Measurements from ENCODE around the gene PPAN. TPM values are rescaled to one million over a fixed set of nuclear protein-coding genes. Genes with fewer than 3 reads are reported as not detected.

PPAN gene
- total and polyA plus RNA-seq, 12 donors: 17.6 to 47.7 (median 20.8) TPM

DNA sequence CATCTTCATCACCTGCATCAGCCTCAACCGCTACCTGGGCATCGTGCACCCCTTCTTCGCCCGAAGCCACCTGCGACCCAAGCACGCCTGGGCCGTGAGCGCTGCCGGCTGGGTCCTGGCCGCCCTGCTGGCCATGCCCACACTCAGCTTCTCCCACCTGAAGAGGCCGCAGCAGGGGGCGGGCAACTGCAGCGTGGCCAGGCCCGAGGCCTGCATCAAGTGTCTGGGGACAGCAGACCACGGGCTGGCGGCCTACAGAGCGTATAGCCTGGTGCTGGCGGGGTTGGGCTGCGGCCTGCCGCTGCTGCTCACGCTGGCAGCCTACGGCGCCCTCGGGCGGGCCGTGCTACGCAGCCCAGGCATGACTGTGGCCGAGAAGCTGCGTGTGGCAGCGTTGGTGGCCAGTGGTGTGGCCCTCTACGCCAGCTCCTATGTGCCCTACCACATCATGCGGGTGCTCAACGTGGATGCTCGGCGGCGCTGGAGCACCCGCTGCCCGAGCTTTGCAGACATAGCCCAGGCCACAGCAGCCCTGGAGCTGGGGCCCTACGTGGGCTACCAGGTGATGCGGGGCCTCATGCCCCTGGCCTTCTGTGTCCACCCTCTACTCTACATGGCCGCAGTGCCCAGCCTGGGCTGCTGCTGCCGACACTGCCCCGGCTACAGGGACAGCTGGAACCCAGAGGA, 7.9 kb downstream of the PPAN start:
- Histone ChIP-seq H3K9me3 (no peaks in the 10 kb centered on the region), H3K4me1 (peaks cover 6 to 50% (median 16%) of the 10 kb centered on the region in 9 donors), H3K27ac (no peak overlapping the region), H3K27me3 (no peaks in the 10 kb centered on the region), H3K36me3 (peaks cover 0 to 84% (median 50%) of the 10 kb centered on the region in 9 donors), H3K4me3 (no peak overlapping the region)
- peak in 5 of 8 donors; percentile 1 to 21 (median 3) for ATAC-seq
- 87 to 90% methylated on average over 43 of the region's 43 CpGs for WGBS, 2 donors
- no peak for DNase-seq
- TF ChIP-seq, protein P1, sequence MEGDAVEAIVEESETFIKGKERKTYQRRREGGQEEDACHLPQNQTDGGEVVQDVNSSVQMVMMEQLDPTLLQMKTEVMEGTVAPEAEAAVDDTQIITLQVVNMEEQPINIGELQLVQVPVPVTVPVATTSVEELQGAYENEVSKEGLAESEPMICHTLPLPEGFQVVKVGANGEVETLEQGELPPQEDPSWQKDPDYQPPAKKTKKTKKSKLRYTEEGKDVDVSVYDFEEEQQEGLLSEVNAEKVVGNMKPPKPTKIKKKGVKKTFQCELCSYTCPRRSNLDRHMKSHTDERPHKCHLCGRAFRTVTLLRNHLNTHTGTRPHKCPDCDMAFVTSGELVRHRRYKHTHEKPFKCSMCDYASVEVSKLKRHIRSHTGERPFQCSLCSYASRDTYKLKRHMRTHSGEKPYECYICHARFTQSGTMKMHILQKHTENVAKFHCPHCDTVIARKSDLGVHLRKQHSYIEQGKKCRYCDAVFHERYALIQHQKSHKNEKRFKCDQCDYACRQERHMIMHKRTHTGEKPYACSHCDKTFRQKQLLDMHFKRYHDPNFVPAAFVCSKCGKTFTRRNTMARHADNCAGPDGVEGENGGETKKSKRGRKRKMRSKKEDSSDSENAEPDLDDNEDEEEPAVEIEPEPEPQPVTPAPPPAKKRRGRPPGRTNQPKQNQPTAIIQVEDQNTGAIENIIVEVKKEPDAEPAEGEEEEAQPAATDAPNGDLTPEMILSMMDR (IDR thresholded peaks at IDR 0.05): no peak
- intact Hi-C loops (cut with DNase I): loop anchor here in 3 of 10 donors (5.0 to 10.0 kb wide), 3 partner anchors 121 to 182 kb away; partner anchors contain the start of genes OLFM2 (in 1 of the 3) and S1PR2 (in 1 of the 3)

DNA sequence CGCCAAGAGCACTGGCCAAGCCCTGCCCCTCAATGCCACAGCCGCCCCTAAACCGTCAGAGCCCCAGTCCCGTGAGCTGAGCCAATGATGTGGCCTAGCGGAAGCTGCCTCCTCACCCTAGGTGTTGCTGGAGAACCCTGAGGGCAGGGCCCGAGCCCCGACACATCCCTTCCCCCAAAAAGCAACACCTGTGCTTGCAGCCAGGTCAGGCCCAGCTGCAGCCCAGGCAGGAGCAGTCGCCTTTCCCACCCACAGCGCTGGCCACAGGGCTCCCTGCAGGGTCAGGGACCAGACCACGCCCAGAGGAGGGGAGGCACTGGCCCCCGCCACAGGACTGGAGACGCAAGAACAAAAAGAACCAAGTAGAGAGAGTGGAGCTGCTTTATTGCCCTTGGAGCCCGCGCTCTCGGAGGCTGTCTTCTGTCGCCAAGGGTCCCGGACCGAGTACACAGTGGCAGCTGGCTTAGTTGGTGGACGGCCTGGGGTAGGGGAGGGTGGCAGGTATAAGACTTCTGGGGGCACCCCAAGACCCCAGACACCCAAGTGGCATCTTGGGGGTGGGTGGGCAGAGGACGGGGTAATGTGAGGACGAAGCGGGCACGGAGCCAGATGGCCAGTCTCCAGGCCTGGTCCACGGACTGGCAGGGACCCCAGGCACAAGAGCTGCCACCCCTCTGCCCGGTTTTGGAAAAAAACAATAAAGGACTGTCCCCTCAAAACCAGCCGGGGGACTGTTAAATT, 8.7 kb downstream of the PPAN start:
- intact Hi-C loops (cut with DNase I): loop anchor here in 3 of 10 donors (5.0 to 10.0 kb wide), 3 partner anchors 120 to 183 kb away; partner anchors contain the start of genes OLFM2 (in 1 of the 3) and S1PR2 (in 1 of the 3)
- H3K36me3 ChIP-seq: peaks cover 0 to 76% (median 42%) of the 10 kb centered on the region in 9 donors

DNA sequence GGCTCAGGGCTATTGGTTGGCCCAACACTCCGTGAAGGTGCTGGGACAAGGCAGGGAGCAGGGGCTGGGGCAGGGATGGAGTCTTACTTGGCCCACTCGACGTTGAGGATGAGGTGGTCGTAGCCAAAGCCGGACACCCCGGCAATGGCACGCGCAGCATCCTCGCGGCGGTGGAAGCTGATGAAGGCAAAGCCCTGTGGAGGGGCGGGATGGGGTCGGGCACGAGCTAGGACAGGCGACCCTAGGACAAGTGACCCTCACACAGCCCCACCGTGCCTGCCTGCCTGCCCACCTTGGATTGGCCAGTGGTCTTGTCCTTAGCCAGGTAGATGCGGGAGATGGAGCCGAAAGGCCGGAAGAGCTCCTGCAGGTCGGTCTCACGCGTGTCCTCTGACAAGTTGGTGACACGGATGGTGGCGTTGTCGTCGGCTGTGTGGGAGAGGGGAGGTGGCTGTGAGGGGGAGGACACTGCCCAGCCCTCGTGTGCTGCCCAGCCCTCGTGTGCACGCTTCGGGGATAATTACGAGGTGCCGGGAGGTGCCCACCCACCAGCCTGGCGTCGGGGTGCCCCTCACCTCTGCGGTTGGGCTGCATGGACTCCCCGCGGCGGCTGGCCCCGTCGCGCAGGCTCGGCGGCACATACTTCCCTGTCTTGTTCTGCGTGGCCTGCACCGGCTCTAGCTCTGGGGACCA, 9.4 kb downstream of the PPAN start:
- DNase-seq (no peak), ATAC-seq (no peak)
- Histone ChIP-seq H3K4me1 (peaks cover 8 to 59% (median 19%) of the 10 kb centered on the region in 9 donors), H3K36me3 (peaks cover 0 to 69% (median 35%) of the 10 kb centered on the region in 9 donors), H3K4me3 (no peak overlapping the region), H3K27me3 (no peaks in the 10 kb centered on the region), H3K27ac (no peak overlapping the region), H3K9me3 (no peaks in the 10 kb centered on the region)
- TF ChIP-seq, protein P1 (IDR thresholded peaks at IDR 0.05): no peak
- intact Hi-C loops (cut with DNase I): loop anchor here in 2 of 10 donors (10.0 kb wide), 2 partner anchors 119 to 181 kb away; partner anchors contain the start of genes OLFM2 (in 1 of the 2) and S1PR2 (in 1 of the 2)
- 88 to 89% methylated on average over 40 to 45 of the region's 45 CpGs for WGBS, 2 donors

More for the DNA sequence above, 8.7 kb downstream of the PPAN start:
- TF ChIP-seq, protein P1 (IDR thresholded peaks at IDR 0.05): no peak
- H3K4me1 ChIP-seq: peaks cover 8 to 52% (median 19%) of the 10 kb centered on the region in 9 donors
- WGBS, 2 donors: 81 to 84% methylated on average over 26 of the region's 26 CpGs
- ATAC-seq: no peak
- no peak overlapping the region for H3K4me3 ChIP-seq
- H3K27ac ChIP-seq: no peak overlapping the region
- DNase-seq: no peak
- no peaks in the 10 kb centered on the region for H3K9me3 ChIP-seq
- no peaks in the 10 kb centered on the region for H3K27me3 ChIP-seq
